ENCODE data around the gene COL9A3. TPM values are rescaled to one million over a fixed set of nuclear protein-coding genes. Genes with fewer than 3 reads are reported as not detected.

The COL9A3 gene
- total and polyA plus RNA-seq, 2 of the 8 experiments (the other 6 are each of a cell fraction or from before 2014, with no cell fraction given), result 21.7 to 80.1 TPM

- TF ChIP-seq ATF2 (IDR thresholded peaks at IDR 0.05; ENCODE audit: low read length) (0 out of 2 replicates have a peak, but pooled peaks have one; percentile 35), KDM4A (IDR thresholded peaks at IDR 0.05; ENCODE audit: low read depth, low read length, severe bottlenecking) (peak; percentile 64), BRCA1 (IDR thresholded peaks at IDR 0.05; ENCODE audit: low read depth, low read length) (no peak), RNF2 (IDR thresholded peaks at IDR 0.05; ENCODE audit: borderline replicate concordance, low read depth, low read length, missing control alignments, poor library complexity, severe bottlenecking) (peak; percentile 59), RBBP5 (IDR thresholded peaks at IDR 0.05; ENCODE audit: borderline replicate concordance, low read depth, low read length) (peak; percentile 53; the same call in 1 of the 2 replicates)
These were observed 21.7 kb upstream of the COL9A3 start (continued) for GRCh38 chr20:62795023-62795761.

All from H1 (cell line).